Measurements from ENCODE around the gene OVOL1. TPM values are rescaled to one million over a fixed set of nuclear protein-coding genes. Genes with fewer than 3 reads are reported as not detected.
"Not testable (repeated sequence)": the region's sequence is repeated elsewhere in the genome, so short reads cannot be mapped to it uniquely, and the experiment has no call there.

The OVOL1 gene
- total and polyA plus RNA-seq, 2 experiments from 2014 or later, result 0.15 to 0.35 TPM

GRCh38 chr11:65767406-65767805 lies 19.5 kb upstream of the OVOL1 start:
- peak in 1 of 2 donors; percentile 71 for DNase-seq (ENCODE audit: low read depth in 1 of 2, low spot score in 1 of 2)
- TF ChIP-seq, protein P1, sequence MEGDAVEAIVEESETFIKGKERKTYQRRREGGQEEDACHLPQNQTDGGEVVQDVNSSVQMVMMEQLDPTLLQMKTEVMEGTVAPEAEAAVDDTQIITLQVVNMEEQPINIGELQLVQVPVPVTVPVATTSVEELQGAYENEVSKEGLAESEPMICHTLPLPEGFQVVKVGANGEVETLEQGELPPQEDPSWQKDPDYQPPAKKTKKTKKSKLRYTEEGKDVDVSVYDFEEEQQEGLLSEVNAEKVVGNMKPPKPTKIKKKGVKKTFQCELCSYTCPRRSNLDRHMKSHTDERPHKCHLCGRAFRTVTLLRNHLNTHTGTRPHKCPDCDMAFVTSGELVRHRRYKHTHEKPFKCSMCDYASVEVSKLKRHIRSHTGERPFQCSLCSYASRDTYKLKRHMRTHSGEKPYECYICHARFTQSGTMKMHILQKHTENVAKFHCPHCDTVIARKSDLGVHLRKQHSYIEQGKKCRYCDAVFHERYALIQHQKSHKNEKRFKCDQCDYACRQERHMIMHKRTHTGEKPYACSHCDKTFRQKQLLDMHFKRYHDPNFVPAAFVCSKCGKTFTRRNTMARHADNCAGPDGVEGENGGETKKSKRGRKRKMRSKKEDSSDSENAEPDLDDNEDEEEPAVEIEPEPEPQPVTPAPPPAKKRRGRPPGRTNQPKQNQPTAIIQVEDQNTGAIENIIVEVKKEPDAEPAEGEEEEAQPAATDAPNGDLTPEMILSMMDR (IDR thresholded peaks at IDR 0.05; ENCODE audit: low read depth, low read length), result no peak
- Histone ChIP-seq H3K9me3 (ENCODE audit: low read depth) (no peaks in the 10 kb centered on the region), H3K27ac (no peak overlapping the region), H3K4me1 (ENCODE audit: low read depth) (no peaks in the 10 kb centered on the region), H3K36me3 (no peaks in the 10 kb centered on the region), H3K4me3 (no peak overlapping the region), H3K27me3 (no peaks in the 10 kb centered on the region)

DNA sequence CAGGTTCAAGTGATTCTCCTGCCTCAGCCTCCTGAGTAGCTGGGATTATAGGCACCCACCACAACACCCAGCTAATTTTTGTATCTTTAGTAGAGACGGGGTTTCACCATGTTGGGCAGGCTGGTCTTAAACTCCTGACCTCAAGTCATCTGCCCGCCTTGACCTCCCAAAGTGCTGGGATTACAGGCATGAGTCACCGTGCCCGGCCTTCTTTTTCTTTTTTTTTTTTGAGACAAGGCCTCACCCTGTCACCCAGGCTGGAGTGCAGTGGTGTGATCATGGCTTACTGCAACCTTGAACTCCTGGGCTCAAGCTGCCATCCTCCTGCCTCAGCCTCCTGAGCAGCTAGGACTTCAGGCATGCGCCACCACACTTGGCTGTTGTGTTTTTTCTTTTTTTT lies 19.1 kb upstream of the OVOL1 start:
- not testable (repeated sequence) for H3K9me3 ChIP-seq (ENCODE audit: low read depth); H3K27ac ChIP-seq; H3K4me1 ChIP-seq (ENCODE audit: low read depth); H3K27me3 ChIP-seq; H3K4me3 ChIP-seq; H3K36me3 ChIP-seq; DNase-seq (ENCODE audit: low read depth in 1 of 2, low spot score in 1 of 2)

GRCh38 chr11:65770951-65771567 lies 15.8 kb upstream of the OVOL1 start:
- TF ChIP-seq, protein P1 (IDR thresholded peaks at IDR 0.05; ENCODE audit: low read depth, low read length), result no peak
- no peak overlapping the region for H3K27ac ChIP-seq
- no peaks in the 10 kb centered on the region for H3K27me3 ChIP-seq
- no peaks in the 10 kb centered on the region for H3K36me3 ChIP-seq
- no peaks in the 10 kb centered on the region for H3K9me3 ChIP-seq (ENCODE audit: low read depth)
- H3K4me1 ChIP-seq (ENCODE audit: low read depth), result no peaks in the 10 kb centered on the region
- no peak for DNase-seq (ENCODE audit: low read depth in 1 of 2, low spot score in 1 of 2)
- no peak overlapping the region for H3K4me3 ChIP-seq

- H3K27me3 ChIP-seq, result no peaks in the 10 kb centered on the region
- H3K9me3 ChIP-seq (ENCODE audit: low read depth), result no peaks in the 10 kb centered on the region
- H3K4me1 ChIP-seq (ENCODE audit: low read depth), result no peaks in the 10 kb centered on the region
- H3K4me3 ChIP-seq, result no peak overlapping the region
- DNase-seq (ENCODE audit: low read depth in 1 of 2, low spot score in 1 of 2), result no peak
- H3K36me3 ChIP-seq, result no peaks in the 10 kb centered on the region
- TF ChIP-seq, protein P1 (IDR thresholded peaks at IDR 0.05; ENCODE audit: low read depth, low read length), result no peak
- no peak overlapping the region for H3K27ac ChIP-seq
Observed at GRCh38 chr11:65771589-65772112, 15.2 kb upstream of the OVOL1 start.

DNA sequence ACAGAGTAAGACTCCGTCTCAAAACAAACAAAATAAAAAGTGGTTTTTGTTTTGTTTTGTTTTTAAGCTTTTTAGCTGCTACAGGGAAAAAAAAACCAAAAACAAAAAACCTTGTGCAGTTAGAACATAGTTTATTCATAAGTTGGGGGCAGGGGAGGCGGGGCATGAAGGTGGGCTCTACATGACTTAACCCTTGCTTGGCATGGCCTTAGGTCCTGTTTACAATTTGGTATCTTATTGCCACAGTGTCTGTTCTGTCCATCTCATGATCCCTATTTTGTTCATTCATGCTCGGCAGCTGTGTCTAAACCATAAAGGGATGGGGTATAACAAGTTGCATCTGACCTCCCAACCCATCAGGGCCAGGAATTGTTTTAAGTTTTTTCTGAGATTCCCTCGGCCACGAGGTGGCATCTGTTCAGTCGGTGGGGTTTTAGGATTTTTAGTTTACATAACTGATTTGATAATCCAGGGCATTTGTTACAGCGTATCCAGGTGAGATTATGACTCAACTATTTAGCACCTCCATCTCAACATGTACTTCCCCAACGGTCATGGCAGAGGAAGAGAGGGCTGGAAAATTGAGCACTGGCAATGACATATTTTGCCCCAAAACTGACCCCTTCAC lies 13.0 kb upstream of the OVOL1 start:
- no peak for DNase-seq (ENCODE audit: low read depth in 1 of 2, low spot score in 1 of 2)
- Histone ChIP-seq H3K4me1 (ENCODE audit: low read depth) (no peaks in the 10 kb centered on the region), H3K9me3 (ENCODE audit: low read depth) (no peaks in the 10 kb centered on the region), H3K4me3 (no peak overlapping the region), H3K36me3 (no peaks in the 10 kb centered on the region), H3K27me3 (no peaks in the 10 kb centered on the region), H3K27ac (no peak overlapping the region)
- TF ChIP-seq, protein P1 (IDR thresholded peaks at IDR 0.05; ENCODE audit: low read depth, low read length), result peak; percentile 30
